ENCODE data around the gene ZNF680.

GRCh38 chr7:64515781-64516180 lies 47.1 kb downstream of the ZNF680 start:
- TF ChIP-seq CTCF (IDR thresholded peaks at IDR 0.05; ENCODE audit: borderline replicate concordance, extremely low read depth, low read length, poor library complexity, severe bottlenecking) (no peak), EZH2 (IDR thresholded peaks at IDR 0.05; ENCODE audit: borderline replicate concordance, low read depth, low read length, severe bottlenecking) (no peak)

All from DND-41 (cell line).